Activated T-helper 1 cell treated with Interleukin-2 at 50 U/mL for 16 hours (primary cell): ENCODE results near the gene HNRNPUL1.

Experiments used
- DNase-seq: peaks from one replicate; pipeline ENCODE4 v3.0.0-alpha.2; 2020; ENCODE audit warnings: low read depth

The HNRNPUL1 gene

DNA sequence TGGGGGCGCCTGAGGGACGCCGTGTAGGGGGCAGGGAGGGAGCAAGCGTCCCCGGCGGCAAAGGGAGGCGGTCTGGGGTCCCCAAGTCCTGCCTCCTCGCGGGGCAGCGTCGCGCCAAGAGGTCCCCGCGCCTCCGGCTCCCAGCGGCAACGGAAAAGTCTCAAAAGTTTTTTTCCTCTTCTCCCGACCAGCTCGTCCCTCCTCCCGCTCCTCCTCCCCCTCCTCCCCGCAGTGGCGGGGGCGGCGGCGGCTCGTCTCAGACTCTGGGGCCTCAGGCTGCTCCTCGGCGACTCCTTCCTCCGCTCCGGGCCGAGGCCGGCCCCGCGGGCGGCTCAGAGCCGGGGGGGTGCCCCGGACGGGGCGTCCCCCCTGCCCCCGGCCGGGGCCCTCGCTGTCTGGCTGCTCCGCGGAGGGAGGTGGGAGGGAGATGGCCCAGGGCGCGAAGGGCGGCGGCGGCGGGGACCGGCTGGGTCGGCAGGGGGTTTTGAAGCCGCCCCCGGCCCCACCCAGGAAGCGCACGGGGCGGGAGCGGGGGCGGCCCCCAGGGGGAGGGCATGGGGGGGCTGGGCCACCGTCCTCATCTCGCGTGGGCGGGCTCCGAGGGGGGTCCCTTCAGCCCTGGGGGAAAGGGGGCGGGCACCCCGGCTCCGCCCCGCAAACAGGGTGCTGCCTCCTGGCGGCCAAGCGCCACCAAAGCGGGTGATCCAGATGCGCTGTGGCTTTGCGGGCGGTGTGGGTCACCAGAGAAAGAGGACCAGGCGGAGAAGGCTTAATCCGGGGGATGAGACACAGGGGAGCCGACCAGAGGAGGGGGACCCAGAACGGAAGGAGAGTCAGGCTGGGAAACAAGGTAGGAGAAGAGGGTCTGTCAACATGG lies 89.5 kb downstream of the HNRNPUL1 start, which contains the start of gene TGFB1:
Gene TGFB1, minus strand, starts transcription at position 457 of the 877 bp plus-strand sequence. CDS start 878 bp downstream, outside the sequence.
- DNase-seq = peak; percentile 93

DNA sequence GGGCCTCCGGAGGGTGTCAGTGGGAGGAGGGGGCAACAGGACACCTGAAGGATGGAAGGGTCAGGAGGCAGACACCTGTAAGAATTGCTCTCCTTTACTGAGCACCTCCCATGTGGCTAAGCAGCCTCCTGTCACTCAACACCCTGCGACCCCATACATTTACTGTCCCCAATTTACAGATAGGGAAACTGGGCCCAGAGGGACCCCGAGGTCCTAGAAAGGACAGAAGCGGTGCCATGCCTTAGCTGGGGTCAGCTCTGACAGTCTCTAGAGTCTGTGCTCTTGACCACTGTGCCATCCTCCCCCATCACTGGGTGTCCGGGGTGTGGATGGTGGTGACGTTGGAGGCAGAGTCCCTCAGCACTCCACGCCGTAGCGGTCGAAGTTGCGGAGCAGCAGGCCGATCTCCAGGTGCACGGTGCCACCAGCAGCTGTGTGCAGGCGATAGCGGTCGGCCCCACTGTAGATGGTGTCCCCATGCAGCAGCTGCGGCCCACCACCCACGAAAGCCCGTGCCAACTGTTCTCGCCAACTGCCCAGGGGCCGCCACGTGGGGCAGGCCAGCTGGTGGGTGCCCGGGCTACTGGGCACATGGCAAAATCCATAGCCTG lies 90.3 kb downstream of the HNRNPUL1 start:
- no peak for DNase-seq

GRCh38 chr19:41355035-41355434 lies 90.9 kb downstream of the HNRNPUL1 start:
- DNase-seq = no peak

DNA sequence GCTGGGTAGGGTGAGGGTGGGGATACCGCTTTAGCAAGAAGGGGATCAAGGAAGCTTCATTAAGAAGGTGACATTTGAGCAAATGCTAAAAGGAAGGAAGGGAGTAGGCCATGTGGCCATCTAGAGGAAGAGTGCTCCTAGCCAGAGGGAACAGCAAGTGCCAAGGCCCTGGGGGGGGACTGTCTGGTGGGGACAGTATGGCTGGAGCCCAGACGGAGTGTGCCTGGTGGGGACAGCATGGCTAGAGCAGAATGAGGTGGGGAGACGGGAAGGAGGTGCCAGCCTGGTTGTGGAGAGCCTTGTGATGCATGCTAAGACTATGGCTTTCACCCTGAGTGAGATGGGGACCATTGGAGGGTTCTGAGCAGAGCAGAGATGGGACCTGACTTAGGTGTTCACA lies 91.6 kb downstream of the HNRNPUL1 start:
- DNase-seq = no peak

- DNase-seq = no peak
Observed at GRCh38 chr19:41356984-41357739, 93.0 kb downstream of the HNRNPUL1 start.
